Karpas-422 (cell line): Measurements from ENCODE around the gene ASPA. TPM values are rescaled to one million over a fixed set of nuclear protein-coding genes. Genes with fewer than 3 reads are reported as not detected.

ENCODE experiments used
- DNase-seq: peaks from one replicate; pipeline ENCODE4 v3.0.0-alpha.2; 2015
- H2AFZ ChIP-seq: fragments of 200-600 bp; sonication (generic); 2 replicates; pipeline ENCODE4 v1.6.1; 2014; ENCODE audit warnings: antibody characterized with exemption, low read length, mixed read lengths
- H3K27ac ChIP-seq: fragments of 200-600 bp; sonication (generic); 2 replicates; pipeline ENCODE4 v1.5.1; 2014; ENCODE audit warnings: mild to moderate bottlenecking, low read length, moderate library complexity
- H3K27me3 ChIP-seq: fragments of 200-600 bp; sonication (generic); 2 replicates; pipeline ENCODE4 v1.6.1; 2014; ENCODE audit warnings: low read length, mixed read lengths
- H3K36me3 ChIP-seq: fragments of 200-600 bp; sonication (generic); 2 replicates; pipeline ENCODE4 v1.6.1; 2014; ENCODE audit warnings: low read length, mixed read lengths; ENCODE audit not compliant: insufficient read depth
- H3K4me1 ChIP-seq: fragments of 200-600 bp; sonication (generic); 2 replicates; pipeline ENCODE4 v1.6.1; 2014; ENCODE audit warnings: mild to moderate bottlenecking, low read length, mixed read lengths
- H3K4me2 ChIP-seq: fragments of 200-600 bp; sonication (generic); 2 replicates; pipeline ENCODE4 v1.6.1; 2014; ENCODE audit warnings: low read length, low read depth, mild to moderate bottlenecking; ENCODE audit not compliant: poor library complexity, severe bottlenecking
- H3K4me3 ChIP-seq: fragments of 200-600 bp; sonication (generic); 2 replicates; pipeline ENCODE4 v1.5.1; 2014; ENCODE audit warnings: mild to moderate bottlenecking, antibody characterized with exemption, low read length, mixed read lengths
- H3K79me2 ChIP-seq: fragments of 200-600 bp; sonication (generic); 2 replicates; pipeline ENCODE4 v1.6.1; 2014; ENCODE audit warnings: mild to moderate bottlenecking, low read length, mixed read lengths
- H3K9ac ChIP-seq: fragments of 200-600 bp; sonication (generic); 2 replicates; pipeline ENCODE4 v1.6.0; 2014; ENCODE audit warnings: low read length
- H3K9me2 ChIP-seq: fragments of 200-600 bp; sonication (generic), shearing (Covaris generic); replicated peaks from 2 replicates; pipeline ENCODE4 v1.6.0; 2014; ENCODE audit warnings: mild to moderate bottlenecking, low read length, moderate library complexity; ENCODE audit not compliant: insufficient read depth
- H3K9me3 ChIP-seq: fragments of 300-700, 200-600 bp; sonication (generic); 2 replicates; pipeline ENCODE4 v1.6.1; 2014; ENCODE audit warnings: low read length, mixed read lengths
- H4K20me1 ChIP-seq: fragments of 200-600 bp; sonication (generic); 2 replicates; pipeline ENCODE4 v1.6.1; 2014; ENCODE audit warnings: mild to moderate bottlenecking, antibody characterized with exemption, low read length, low read depth; ENCODE audit not compliant: insufficient read depth
- total RNA-seq: library from RNA; depleted of rRNA; stranded (reverse); fragments of >200 nt; shearing (Covaris generic); gene quantifications from 2 replicates; pipeline ENCODE4 v1.2.3, GENCODE V29; 2014; ENCODE audit warnings: low replicate concordance

The ASPA gene
- total RNA-seq, 1 experiment from 2014 or later: not detected

DNA sequence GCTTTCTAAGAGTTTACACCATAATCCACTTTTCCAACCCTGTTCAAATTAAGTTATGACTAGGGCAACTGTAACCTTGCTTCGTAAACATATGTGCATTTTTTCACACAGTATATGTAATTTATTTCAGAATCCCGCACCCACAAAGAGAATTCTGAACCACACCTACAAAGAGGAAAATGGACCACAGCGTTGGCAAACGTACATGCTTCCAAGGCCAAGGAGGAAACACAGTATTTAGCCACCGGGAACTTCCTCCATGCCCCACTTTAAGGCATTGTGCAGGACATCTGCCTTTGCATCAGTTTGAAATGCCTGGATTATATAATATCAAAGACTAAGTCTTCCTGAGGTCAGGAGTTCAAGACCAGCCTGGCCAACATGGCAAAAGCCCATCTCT is 6.3 kb upstream of the ASPA start:
- H2AFZ ChIP-seq: no peak overlapping the region
- H3K9ac ChIP-seq: no peak overlapping the region
- H3K4me1 ChIP-seq: no peaks in the 10 kb centered on the region
- no peaks in the 10 kb centered on the region for H3K9me2 ChIP-seq
- H3K9me3 ChIP-seq: no peaks in the 10 kb centered on the region
- DNase-seq: no peak
- no peak overlapping the region for H3K4me3 ChIP-seq
- H3K4me2 ChIP-seq: no peak overlapping the region
- H4K20me1 ChIP-seq: no peaks in the 10 kb centered on the region
- H3K27ac ChIP-seq: no peak overlapping the region
- no peaks in the 10 kb centered on the region for H3K36me3 ChIP-seq
- no peaks in the 10 kb centered on the region for H3K79me2 ChIP-seq
- no peaks in the 10 kb centered on the region for H3K27me3 ChIP-seq

DNA sequence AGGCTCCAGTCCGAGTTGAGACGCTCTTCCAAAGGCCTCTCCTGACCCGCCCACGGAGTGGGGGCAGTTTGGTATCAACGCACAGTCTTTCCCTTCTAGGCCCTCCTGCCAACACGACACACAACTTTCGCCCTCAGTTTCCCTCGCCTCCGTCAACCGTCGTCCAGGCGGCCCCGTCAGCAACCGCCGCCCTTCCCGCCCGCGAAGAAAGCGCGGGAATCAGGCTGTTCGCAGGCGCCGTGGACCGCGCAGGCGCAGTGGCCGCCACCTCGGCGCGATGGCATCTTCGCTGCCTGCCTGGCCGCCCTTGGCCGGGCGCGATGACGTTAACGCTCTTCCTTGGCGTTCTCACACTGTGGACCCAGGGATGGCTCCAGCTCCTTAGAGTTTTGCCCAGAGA is 4.2 kb upstream of the ASPA start, which contains the start of gene SPATA22:
TSS of gene SPATA22 (minus strand) at position 221 of the 400 bp plus-strand sequence. CDS start 2,494 bp downstream, outside the sequence.
- Histone ChIP-seq H3K9me2 (no peaks in the 10 kb centered on the region), H3K4me3 (no peak within 1 kb of the TSS), H3K79me2 (no peaks in the 10 kb centered on the region), H3K9me3 (no peaks in the 10 kb centered on the region), H2AFZ (no peak within 1 kb of the TSS), H3K4me1 (peaks cover 10% of the 10 kb centered on the region), H3K27me3 (no peaks in the 10 kb centered on the region), H3K27ac (no peak within 1 kb of the TSS), H3K9ac (no peak within 1 kb of the TSS), H3K36me3 (no peaks in the 10 kb centered on the region), H4K20me1 (no peaks in the 10 kb centered on the region), H3K4me2 (no peak within 1 kb of the TSS)
- DNase-seq: no peak

DNA sequence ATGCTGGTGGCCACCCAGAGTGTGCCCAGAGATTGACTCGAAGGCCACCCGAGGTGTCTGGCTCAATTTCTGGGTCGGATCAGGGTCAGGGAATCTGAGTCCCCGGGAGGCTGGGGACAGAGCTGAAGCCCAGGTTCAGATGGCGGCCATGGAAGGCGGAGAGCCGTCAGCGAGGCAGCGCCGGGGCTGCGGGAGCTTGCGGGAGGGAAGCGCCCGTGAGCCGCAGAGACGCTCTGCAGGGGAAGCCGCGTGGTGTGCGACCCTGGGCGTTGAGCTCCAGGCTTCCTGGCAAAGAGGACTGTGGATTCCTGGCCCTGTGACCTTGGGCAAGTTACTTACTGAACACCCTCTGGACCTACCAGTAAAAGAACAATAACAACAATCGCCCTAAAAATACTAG is 3.7 kb upstream of the ASPA start:
- Histone ChIP-seq H3K9me3 (no peaks in the 10 kb centered on the region), H3K9ac (no peak overlapping the region)

DNA sequence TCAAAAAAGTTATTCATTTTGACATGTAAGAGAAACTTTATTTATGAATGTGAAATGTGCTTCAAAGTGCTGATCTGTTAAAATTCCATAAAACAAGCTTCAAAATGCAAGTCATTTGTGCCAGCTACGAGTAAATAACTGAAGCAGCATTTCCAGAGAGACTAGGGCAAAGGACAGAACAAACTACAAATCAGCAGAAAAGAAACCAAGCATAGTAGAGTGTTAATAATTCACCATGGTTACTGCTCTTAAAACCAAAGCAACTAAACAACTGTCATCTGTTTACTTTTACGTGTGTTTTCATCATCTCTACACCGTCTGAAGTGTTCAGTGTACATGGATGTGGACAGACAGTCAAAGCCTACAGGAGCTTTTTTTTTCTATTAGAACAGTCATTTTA is 1.6 kb upstream of the ASPA start:
- Histone ChIP-seq H3K9ac (no peak overlapping the region), H3K27me3 (no peaks in the 10 kb centered on the region), H3K4me1 (peaks cover 11% of the 10 kb centered on the region), H3K9me3 (no peaks in the 10 kb centered on the region), H3K4me3 (no peak overlapping the region), H3K4me2 (no peak overlapping the region), H3K79me2 (no peaks in the 10 kb centered on the region), H4K20me1 (no peaks in the 10 kb centered on the region), H2AFZ (no peak overlapping the region), H3K27ac (no peak overlapping the region), H3K36me3 (no peaks in the 10 kb centered on the region), H3K9me2 (no peaks in the 10 kb centered on the region)
- no peak for DNase-seq

More for the DNA sequence above, 3.7 kb upstream of the ASPA start:
- H3K79me2 ChIP-seq: no peaks in the 10 kb centered on the region
- H3K4me1 ChIP-seq: peaks cover 11% of the 10 kb centered on the region
- no peaks in the 10 kb centered on the region for H3K36me3 ChIP-seq
- no peak for DNase-seq
- H3K27ac ChIP-seq: no peak overlapping the region
- no peaks in the 10 kb centered on the region for H4K20me1 ChIP-seq
- no peak overlapping the region for H3K4me3 ChIP-seq
- H3K27me3 ChIP-seq: no peaks in the 10 kb centered on the region
- no peaks in the 10 kb centered on the region for H3K9me2 ChIP-seq
- H3K4me2 ChIP-seq: no peak overlapping the region
- H2AFZ ChIP-seq: no peak overlapping the region

DNA sequence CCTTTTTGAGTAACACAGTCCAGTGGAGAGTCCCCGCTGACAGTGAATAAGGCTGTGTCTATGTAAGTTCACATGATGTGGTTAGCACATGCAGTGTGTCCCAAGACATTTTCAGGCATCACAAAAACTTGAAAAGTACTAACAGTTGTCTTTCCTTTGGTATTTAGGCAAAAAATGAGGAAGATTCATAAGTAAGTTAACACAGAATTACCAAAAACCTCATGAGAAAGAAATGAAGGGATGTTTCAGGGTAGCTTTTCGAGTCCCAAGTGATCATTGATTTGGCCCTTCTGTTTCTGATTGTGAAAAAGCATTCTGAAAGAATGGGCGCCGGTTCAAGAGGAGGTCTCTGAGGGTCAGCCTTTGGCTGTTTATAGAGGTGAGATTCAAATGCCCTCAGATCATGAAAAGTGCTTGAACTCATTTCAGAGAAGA is 529 bp upstream of the ASPA start:
- Histone ChIP-seq H3K4me2 (no peak overlapping the region), H3K27ac (no peak overlapping the region), H3K9me3 (no peaks in the 10 kb centered on the region), H3K36me3 (no peaks in the 10 kb centered on the region), H3K4me3 (no peak overlapping the region), H3K9ac (no peak overlapping the region), H3K79me2 (no peaks in the 10 kb centered on the region), H2AFZ (no peak overlapping the region), H3K4me1 (peaks cover 11% of the 10 kb centered on the region), H4K20me1 (no peaks in the 10 kb centered on the region), H3K9me2 (no peaks in the 10 kb centered on the region), H3K27me3 (no peaks in the 10 kb centered on the region)
- DNase-seq: no peak

DNA sequence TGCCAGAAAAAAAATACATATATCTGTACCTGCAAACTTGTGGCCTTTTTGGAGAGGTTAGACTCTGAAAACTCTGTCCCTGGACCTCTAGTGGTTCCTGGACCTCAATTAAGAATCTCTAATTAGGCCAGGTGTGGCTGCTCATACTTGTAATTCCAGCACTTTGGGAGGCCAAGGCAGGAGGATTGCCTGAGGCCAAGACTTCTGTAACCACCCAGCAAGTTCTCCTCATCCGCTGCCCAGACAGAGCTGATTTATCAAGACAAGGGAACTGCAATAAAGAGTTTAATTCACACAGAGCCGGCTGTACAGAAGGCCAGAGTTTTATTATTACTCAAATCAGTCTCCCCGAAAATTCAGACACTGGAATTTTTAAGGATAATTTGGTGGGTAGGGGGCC is 4.2 kb downstream of the ASPA start:
- H3K79me2 ChIP-seq: no peaks in the 10 kb centered on the region
- no peak overlapping the region for H3K27ac ChIP-seq
- DNase-seq: no peak
- H3K4me1 ChIP-seq: peaks cover 11% of the 10 kb centered on the region
- no peak overlapping the region for H2AFZ ChIP-seq
- H3K9me3 ChIP-seq: no peaks in the 10 kb centered on the region
- H3K27me3 ChIP-seq: no peaks in the 10 kb centered on the region
- no peaks in the 10 kb centered on the region for H4K20me1 ChIP-seq
- no peaks in the 10 kb centered on the region for H3K9me2 ChIP-seq
- no peaks in the 10 kb centered on the region for H3K36me3 ChIP-seq
- no peak overlapping the region for H3K9ac ChIP-seq
- no peak overlapping the region for H3K4me3 ChIP-seq
- H3K4me2 ChIP-seq: no peak overlapping the region

DNA sequence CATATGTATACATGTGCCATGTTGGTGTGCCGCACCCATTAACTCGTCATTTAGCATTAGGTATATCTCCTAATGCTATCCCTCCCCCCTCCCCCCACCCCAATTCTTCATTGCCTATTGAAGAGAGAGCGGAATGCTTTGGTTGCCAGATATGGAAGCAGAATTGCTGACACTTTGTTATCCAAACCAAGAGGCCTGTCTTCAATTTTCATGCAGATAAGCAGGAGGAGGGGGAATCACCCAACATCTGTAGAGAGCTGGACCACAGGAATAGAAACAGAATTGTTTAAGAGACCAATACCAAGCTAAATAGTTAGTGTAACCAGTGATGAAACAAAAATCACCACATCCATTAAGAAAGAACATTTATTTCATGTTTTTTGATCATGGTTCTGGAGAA is 7.1 kb downstream of the ASPA start:
- no peak overlapping the region for H3K9ac ChIP-seq
- no peaks in the 10 kb centered on the region for H4K20me1 ChIP-seq

DNA sequence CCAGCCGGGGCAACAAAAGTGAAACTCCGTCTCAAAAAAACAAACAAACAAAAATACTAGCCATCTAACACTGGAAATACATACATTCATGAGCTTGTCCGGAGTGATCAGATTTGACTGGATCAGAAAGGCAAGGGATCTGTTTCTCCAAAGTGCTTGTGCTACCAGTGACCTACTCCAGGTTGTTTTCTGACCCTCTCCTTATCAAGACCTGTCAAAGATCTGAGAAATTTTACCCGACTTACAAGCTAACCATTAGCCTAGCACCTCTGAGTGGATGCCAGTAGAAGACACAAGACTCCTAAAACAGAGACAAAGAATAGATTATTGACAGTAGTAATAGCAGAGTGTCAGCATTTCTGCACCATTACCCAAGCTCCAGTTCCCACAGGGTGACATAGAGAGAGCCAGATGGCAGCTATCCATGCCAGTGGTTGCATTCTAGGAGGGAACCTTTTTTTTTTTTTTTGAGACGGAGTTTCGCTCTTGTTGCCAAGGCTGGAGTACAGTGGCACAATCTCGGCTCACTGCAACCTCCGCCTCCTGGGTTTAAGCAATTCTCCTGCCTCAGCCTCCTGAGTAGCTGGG is 9.8 kb downstream of the ASPA start:
- Histone ChIP-seq H3K36me3 (no peaks in the 10 kb centered on the region), H3K79me2 (no peaks in the 10 kb centered on the region)

More for the DNA sequence above, 7.1 kb downstream of the ASPA start:
- Histone ChIP-seq H3K79me2 (no peaks in the 10 kb centered on the region), H3K4me2 (no peak overlapping the region), H3K36me3 (no peaks in the 10 kb centered on the region), H3K27ac (no peak overlapping the region), H2AFZ (no peak overlapping the region), H3K4me1 (no peaks in the 10 kb centered on the region), H3K9me3 (no peaks in the 10 kb centered on the region), H3K4me3 (no peak overlapping the region), H3K27me3 (no peaks in the 10 kb centered on the region), H3K9me2 (no peaks in the 10 kb centered on the region)
- no peak for DNase-seq

More for the DNA sequence above, 9.8 kb downstream of the ASPA start:
- Histone ChIP-seq H2AFZ (no peak overlapping the region), H3K9ac (no peak overlapping the region), H3K4me2 (no peak overlapping the region), H3K9me3 (no peaks in the 10 kb centered on the region), H3K27ac (no peak overlapping the region), H3K9me2 (no peaks in the 10 kb centered on the region), H3K4me1 (no peaks in the 10 kb centered on the region), H3K27me3 (no peaks in the 10 kb centered on the region), H4K20me1 (no peaks in the 10 kb centered on the region), H3K4me3 (no peak overlapping the region)
- no peak for DNase-seq
